ENCODE data around the gene FGD2. TPM values are rescaled to one million over a fixed set of nuclear protein-coding genes. Genes with fewer than 3 reads are reported as not detected.

Gene FGD2
- total and polyA plus RNA-seq, 2 experiments from 2014 or later = 0.13 to 0.14 TPM

- TF ChIP-seq REST (IDR thresholded peaks at IDR 0.05; ENCODE audit: unreplicated experiment) (no peak), CTCF (conservative IDR thresholded peaks at IDR 0.05; ENCODE audit: low read depth in 2 of 2) (peak; percentile 10 to 15; a peak in 1 of 4 replicates), EZH2phosphoT487 (IDR thresholded peaks at IDR 0.05; ENCODE audit: unreplicated experiment) (no peak), NANOG (IDR thresholded peaks at IDR 0.05; ENCODE audit: borderline replicate concordance) (no peak)
Measured at GRCh38 chr6:37027811-37028469, 22.5 kb downstream of the FGD2 start (continued).

GRCh38 chr6:37029249-37029971, 24.0 kb downstream of the FGD2 start:
- Histone ChIP-seq H3K4me2 (no peak overlapping the region), H3K27ac (ENCODE audit: low read depth) (no peak overlapping the region), H3K36me3 (ENCODE audit: insufficient read depth) (peaks cover 8% of the 10 kb centered on the region; the same call in 1 of the 2 replicates), H3K4me3 (no peak overlapping the region), H2AFZ (peak overlapping the region; percentile 72; the same call in 1 of the 2 replicates), H3K79me2 (replicated peaks; ENCODE audit: insufficient read depth) (no peaks in the 10 kb centered on the region), H3F3A (replicated peaks; ENCODE audit: low read depth) (no peaks in the 10 kb centered on the region), H3K4me1 (ENCODE audit: insufficient read depth) (no peaks in the 10 kb centered on the region), H3K9me2 (ENCODE audit: insufficient read depth) (no peaks in the 10 kb centered on the region), H3K27me3 (ENCODE audit: insufficient read depth) (no peaks in the 10 kb centered on the region), H4K20me1 (replicated peaks; ENCODE audit: insufficient read depth) (no peaks in the 10 kb centered on the region)
- H3K9me3 Mint-ChIP-seq = peaks cover 18% of the 10 kb centered on the region
- no peak overlapping the region for H3K4me3 Mint-ChIP-seq
- H3K27ac Mint-ChIP-seq = no peak overlapping the region
- peak; percentile 81 for DNase-seq (ENCODE audit: low spot score)
- ATAC-seq = peak; percentile 82
- no peak for TF ChIP-seq NANOG (IDR thresholded peaks at IDR 0.05; ENCODE audit: borderline replicate concordance)
- no peak for TF ChIP-seq ZNF331 (CRISPR knock-in tag; IDR thresholded peaks at IDR 0.05; ENCODE audit: low read depth)
- peak; percentile 76 to 88 for TF ChIP-seq CTCF (conservative IDR thresholded peaks at IDR 0.05; ENCODE audit: low read depth in 2 of 2)
- no peak for TF ChIP-seq EZH2 (IDR thresholded peaks at IDR 0.05; ENCODE audit: low read depth, unreplicated experiment)
- no peak for TF ChIP-seq ZNF114 (CRISPR knock-in tag; IDR thresholded peaks at IDR 0.05)
- TF ChIP-seq EZH2phosphoT487 (IDR thresholded peaks at IDR 0.05; ENCODE audit: unreplicated experiment) = no peak
- H3K27me3 Mint-ChIP-seq (ENCODE audit: insufficient read depth, low read depth, poor library complexity) = peaks cover 18% of the 10 kb centered on the region
- H3K4me1 Mint-ChIP-seq = peaks cover 6% of the 10 kb centered on the region; the same call in 2 of the 3 replicates
- H3K36me3 Mint-ChIP-seq (ENCODE audit: low read depth) = peaks cover 12% of the 10 kb centered on the region
